Lung (tissue), 12 donors: ENCODE data around the gene RALGAPA2. TPM values are rescaled to one million over a fixed set of nuclear protein-coding genes. Genes with fewer than 3 reads are reported as not detected.
A peak's percentile ranks its signal among the peaks of the same experiment; 100 is the strongest.

ENCODE experiments used
- ATAC-seq: fragments of 200-7000 bp; cut with Tn5 transposase; one replicate; pipeline ENCODE4 v1.9.1; 2020; ENCODE audit warnings: moderate number of reproducible peaks; ENCODE audit not compliant: insufficient read depth, low FRiP score
- DNase-seq, 3 donors: peaks; one replicate each; pipeline ENCODE4 v3.0.0-alpha.2; 2013 to 2017
- H3K27ac ChIP-seq, 2 donors: one replicate each; pipeline ENCODE4 v1.5.1; 2013; ENCODE audit warnings: mild to moderate bottlenecking in 2 of 2, moderate library complexity in 2 of 2, control low read depth in 1 of 2, inconsistent platforms in 1 of 2, low read depth in 1 of 2, low read length in 1 of 2
- H3K27me3 ChIP-seq, 3 donors: one replicate each; pipeline ENCODE4 v1.5.1; 2013; ENCODE audit warnings: low read length in 2 of 3; ENCODE audit not compliant: control insufficient read depth in 3 of 3, insufficient read depth in 3 of 3
- H3K36me3 ChIP-seq, 4 donors: one replicate each; pipeline ENCODE4 v1.5.1; 2013; ENCODE audit warnings: low read length in 4 of 4, mild to moderate bottlenecking in 1 of 4, moderate library complexity in 1 of 4; ENCODE audit not compliant: control insufficient read depth in 4 of 4, insufficient read depth in 4 of 4
- H3K4me1 ChIP-seq, 5 donors: one replicate each; pipeline ENCODE4 v1.5.1; 2013; ENCODE audit warnings: low read length in 5 of 5, mild to moderate bottlenecking in 2 of 5, moderate library complexity in 1 of 5; ENCODE audit not compliant: control insufficient read depth in 5 of 5, insufficient read depth in 5 of 5
- H3K4me3 ChIP-seq: one replicate; pipeline ENCODE4 v1.5.1; 2013; ENCODE audit warnings: mild to moderate bottlenecking, control low read depth, moderate library complexity
- H3K9ac ChIP-seq, 2 donors: one replicate each; pipeline ENCODE4 v1.5.1; 2013; ENCODE audit warnings: low read length in 2 of 2, control low read depth in 1 of 2; ENCODE audit not compliant: insufficient read depth in 1 of 2
- H3K9me3 ChIP-seq, 4 donors: one replicate each; pipeline ENCODE4 v1.5.1; 2013; ENCODE audit warnings: low read length in 3 of 4, mild to moderate bottlenecking in 1 of 4, moderate library complexity in 1 of 4; ENCODE audit not compliant: control insufficient read depth in 4 of 4, insufficient read depth in 3 of 4
- CTCF ChIP-seq: IDR thresholded peaks from 2 replicates; pipeline ENCODE4 v1.5.1; 2012; ENCODE audit warnings: mild to moderate bottlenecking; ENCODE audit errors: control extremely low read depth, extremely low read depth
- WGBS, 2 donors: extraction: QIAGEN DNeasy Blood & Tissue Kit; methylation state at CpG; one replicate each; pipeline ENCODE4 v1.1.7; 2013; 5-methylcytosine and 5-hydroxymethylcytosine counted together
- polyA plus RNA-seq, 2 donors: library from polyadenylated mRNA; stranded (reverse); fragments of 200-250 nt; gene quantifications; one replicate each; pipeline ENCODE4 v1.2.1, GENCODE V29; 2013
- total RNA-seq, 2 donors: library from RNA; depleted of rRNA in 1 of 2; stranded (reverse); fragments of >200 nt in 1 of 2; gene quantifications; one replicate each; pipeline ENCODE4 v1.2.1, GENCODE V29; 2014 to 2021
- donor health status: control.
- donor health status: control.
- donor health status: Bipolar disorder and iron deficiency.
- donor health status: healthy.
- donor health status: DM: yes; HTN: yes; CAD: no.

RALGAPA2 gene
- total and polyA plus RNA-seq, 4 donors = 12.1 to 83.4 (median 55.6) TPM

DNA sequence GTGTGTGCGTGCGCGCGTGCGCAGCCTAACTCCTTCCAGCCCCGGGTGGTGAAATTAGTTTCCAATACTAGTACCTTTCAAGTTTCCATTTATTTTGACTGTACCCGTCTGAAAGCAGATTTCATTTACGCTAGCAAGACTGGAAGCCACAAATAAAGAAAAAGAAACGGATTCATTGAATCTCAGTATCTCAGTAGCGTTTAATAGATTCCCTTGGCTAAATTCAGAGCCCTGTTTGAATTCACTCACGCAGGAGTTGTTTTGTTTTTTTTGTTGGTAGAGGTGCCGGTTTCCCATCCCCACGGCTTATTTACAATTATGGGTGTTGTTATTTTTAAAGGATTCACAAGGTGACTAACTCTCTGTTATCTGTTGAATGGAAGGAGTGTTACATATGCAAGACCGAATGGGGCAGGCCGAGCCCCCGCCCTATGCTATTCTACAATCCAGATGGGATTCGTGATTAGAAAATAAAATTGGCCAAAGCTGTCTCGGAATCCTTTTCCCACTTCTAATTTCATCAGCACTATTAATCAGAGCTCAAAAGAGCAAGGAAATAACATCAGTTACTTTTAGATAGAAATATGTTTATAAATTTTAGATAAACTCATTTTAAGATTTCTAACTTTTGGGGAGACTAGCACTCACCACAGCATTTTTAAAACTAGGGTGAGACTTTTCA, 346.8 kb downstream of the RALGAPA2 start:
- WGBS, 2 donors = 11% methylated on average over 18 of the region's 18 CpGs
- peaks cover 53 to 80% (median 65%) of the 10 kb centered on the region in 3 donors for H3K27me3 ChIP-seq

GRCh38 chr20:20364593-20365479, 347.6 kb downstream of the RALGAPA2 start:
- H3K9ac ChIP-seq = no peak overlapping the region
- H3K9me3 ChIP-seq = peaks cover 0 to 6% (median 0%) of the 10 kb centered on the region in 4 donors
- H3K4me1 ChIP-seq = peaks cover 0 to 28% (median 3%) of the 10 kb centered on the region in 5 donors
- no peak overlapping the region for H3K4me3 ChIP-seq
- DNase-seq (no peak), ATAC-seq (no peak)
- peaks cover 49 to 75% (median 59%) of the 10 kb centered on the region in 3 donors for H3K27me3 ChIP-seq
- H3K27ac ChIP-seq = no peak overlapping the region
- 6 to 7% methylated on average over 70 of the region's 70 CpGs for WGBS, 2 donors
- H3K36me3 ChIP-seq = no peaks in the 10 kb centered on the region
- no peak for TF ChIP-seq CTCF

More for the DNA sequence above, 346.8 kb downstream of the RALGAPA2 start:
- Histone ChIP-seq H3K4me3 (no peak overlapping the region), H3K4me1 (peaks cover 0 to 28% (median 3%) of the 10 kb centered on the region in 5 donors), H3K9me3 (peaks cover 0 to 8% (median 0%) of the 10 kb centered on the region in 4 donors), H3K9ac (no peak overlapping the region), H3K27ac (no peak overlapping the region), H3K36me3 (no peaks in the 10 kb centered on the region)
- no peak for TF ChIP-seq CTCF
- DNase-seq (peak in 1 of 3 donors; percentile 13), ATAC-seq (no peak)

- Histone ChIP-seq H3K27me3 (peaks cover 40 to 73% (median 58%) of the 10 kb centered on the region in 3 donors), H3K4me1 (peaks cover 0 to 23% (median 3%) of the 10 kb centered on the region in 5 donors), H3K9me3 (peaks cover 0 to 2% (median 0%) of the 10 kb centered on the region in 4 donors), H3K4me3 (no peak overlapping the region), H3K36me3 (no peaks in the 10 kb centered on the region), H3K27ac (no peak overlapping the region), H3K9ac (no peak overlapping the region)
- no peak for DNase-seq
- 3 to 4% methylated on average over 66 to 70 of the region's 70 CpGs for WGBS, 2 donors
- ATAC-seq = no peak
- no peak for TF ChIP-seq CTCF
Measured at GRCh38 chr20:20363799-20364592, 348.4 kb downstream of the RALGAPA2 start.
